Endothelial cell (in vitro differentiated cells): ENCODE measurements around the gene KPNB1. TPM values are rescaled to one million over a fixed set of nuclear protein-coding genes. Genes with fewer than 3 reads are reported as not detected.
A peak's percentile ranks its signal among the peaks of the same experiment; 100 is the strongest.

Experiments used
- DNase-seq: peaks from one replicate; pipeline ENCODE4 v3.0.0; 2021; ENCODE audit warnings: low spot score
- H3K27ac Mint-ChIP-seq: one replicate; pipeline ENCODE4 v1.8.0; 2021; ENCODE audit warnings: mixed read lengths, inconsistent platforms; ENCODE audit not compliant: unreplicated experiment
- H3K27me3 Mint-ChIP-seq: one replicate; pipeline ENCODE4 v1.8.0; 2021; ENCODE audit warnings: mild to moderate bottlenecking, moderate library complexity, mixed read lengths, inconsistent platforms; ENCODE audit not compliant: unreplicated experiment
- H3K36me3 Mint-ChIP-seq: one replicate; pipeline ENCODE4 v1.8.0; 2021; ENCODE audit warnings: mild to moderate bottlenecking, low read depth, mixed read lengths, inconsistent platforms; ENCODE audit not compliant: unreplicated experiment
- H3K4me1 Mint-ChIP-seq: one replicate; pipeline ENCODE4 v1.8.0; 2021; ENCODE audit warnings: mild to moderate bottlenecking, mixed read lengths, inconsistent platforms; ENCODE audit not compliant: unreplicated experiment
- H3K4me3 Mint-ChIP-seq: one replicate; pipeline ENCODE4 v1.8.0; 2021; ENCODE audit warnings: mild to moderate bottlenecking, mixed read lengths, inconsistent platforms; ENCODE audit not compliant: unreplicated experiment
- H3K9me3 Mint-ChIP-seq: one replicate; pipeline ENCODE4 v1.8.0; 2021; ENCODE audit warnings: mixed read lengths, inconsistent platforms; ENCODE audit not compliant: unreplicated experiment
- CTCF ChIP-seq: fragments of 200-600 bp; sonication (generic); IDR thresholded peaks from one replicate; pipeline ENCODE4 v1.5.0; 2021; ENCODE audit warnings: antibody characterized with exemption; ENCODE audit not compliant: unreplicated experiment
- total RNA-seq: library from RNA; stranded (reverse); fragmentation: NEBNext Ultra II Directional; extraction: Animal tissue kit (Norgen Biotek cat#: 25700); gene quantifications from one replicate; pipeline ENCODE4 v1.2.1, GENCODE V29; 2021; ENCODE audit not compliant: unreplicated experiment

KPNB1 gene
- total RNA-seq, 1 donor from 2014 or later: 376 TPM

GRCh38 chr17:47711366-47712099 is 61.8 kb downstream of the KPNB1 start:
- H3K4me1 Mint-ChIP-seq: peaks cover 7% of the 10 kb centered on the region
- H3K36me3 Mint-ChIP-seq: peaks cover 29% of the 10 kb centered on the region
- TF ChIP-seq CTCF: no peak
- peaks cover 24% of the 10 kb centered on the region for H3K27me3 Mint-ChIP-seq
- no peak overlapping the region for H3K27ac Mint-ChIP-seq
- H3K9me3 Mint-ChIP-seq: no peaks in the 10 kb centered on the region
- H3K4me3 Mint-ChIP-seq: no peak overlapping the region
- no peak for DNase-seq

DNA sequence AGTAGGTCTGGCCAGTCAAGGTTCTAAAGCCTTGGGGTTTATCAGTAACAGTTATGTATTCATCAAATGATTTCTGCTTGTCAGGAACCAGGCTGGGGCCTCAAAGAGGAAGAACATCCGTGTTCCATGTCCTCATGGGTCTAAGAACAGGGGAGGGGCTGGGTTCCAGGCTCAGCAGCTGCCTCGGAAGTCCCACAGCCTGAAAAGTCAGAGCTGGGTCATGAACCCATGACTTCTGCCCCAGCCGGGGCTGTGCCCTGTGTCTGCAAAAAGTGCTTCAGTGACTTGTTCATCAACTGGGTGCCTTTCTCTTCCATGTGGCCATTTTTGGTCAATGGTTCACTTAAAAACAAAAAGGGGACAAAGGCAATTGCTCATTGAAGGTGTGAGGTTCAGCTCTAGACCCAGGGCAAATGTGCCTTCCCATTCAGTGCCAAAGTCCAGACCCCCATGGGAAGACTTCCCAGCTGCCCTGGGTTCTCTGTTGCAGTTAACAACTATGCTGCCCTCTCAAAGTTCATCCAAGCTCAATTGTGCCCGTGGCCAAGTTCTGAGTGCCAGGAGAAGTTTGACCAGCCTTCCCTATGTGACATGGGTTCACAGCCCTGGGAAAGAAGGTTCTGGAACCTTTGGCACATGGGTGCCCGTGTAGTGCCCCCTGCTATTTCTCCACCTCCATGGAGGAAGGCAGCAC is 62.8 kb downstream of the KPNB1 start:
- Mint-ChIP-seq H3K4me1 (no peaks in the 10 kb centered on the region), H3K4me3 (no peak overlapping the region), H3K27me3 (peaks cover 19% of the 10 kb centered on the region), H3K9me3 (no peaks in the 10 kb centered on the region), H3K36me3 (peaks cover 21% of the 10 kb centered on the region), H3K27ac (no peak overlapping the region)
- TF ChIP-seq CTCF: no peak
- DNase-seq: no peak

- DNase-seq: no peak
- H3K27ac Mint-ChIP-seq: peak overlapping the region; percentile 38
- peaks cover 26% of the 10 kb centered on the region for H3K27me3 Mint-ChIP-seq
- H3K4me1 Mint-ChIP-seq: peaks cover 14% of the 10 kb centered on the region
- no peak overlapping the region for H3K4me3 Mint-ChIP-seq
- H3K36me3 Mint-ChIP-seq: peaks cover 16% of the 10 kb centered on the region
- no peak for TF ChIP-seq CTCF
- no peaks in the 10 kb centered on the region for H3K9me3 Mint-ChIP-seq
These were observed 64.4 kb downstream of the KPNB1 start for GRCh38 chr17:47713980-47714700.

GRCh38 chr17:47714773-47715396 is 65.2 kb downstream of the KPNB1 start:
- Mint-ChIP-seq H3K36me3 (peaks cover 12% of the 10 kb centered on the region), H3K27ac (no peak overlapping the region), H3K9me3 (no peaks in the 10 kb centered on the region), H3K27me3 (peaks cover 25% of the 10 kb centered on the region), H3K4me1 (peaks cover 15% of the 10 kb centered on the region), H3K4me3 (no peak overlapping the region)
- no peak for DNase-seq
- TF ChIP-seq CTCF: no peak
